Endodermal cell (in vitro differentiated cells): Measurements from ENCODE around the gene CPD. TPM values are rescaled to one million over a fixed set of nuclear protein-coding genes. Genes with fewer than 3 reads are reported as not detected.

ENCODE experiments used
- DNase-seq: peaks from one replicate; pipeline ENCODE4 v3.0.0-alpha.2; 2017
- H3K27ac ChIP-seq: 2 replicates; pipeline ENCODE4 v1.5.1; 2013; ENCODE audit warnings: mild to moderate bottlenecking, low read depth, low read length, moderate library complexity
- H3K27me3 ChIP-seq: 2 replicates; pipeline ENCODE4 v1.6.1; 2013; ENCODE audit warnings: mild to moderate bottlenecking, low read length, moderate library complexity; ENCODE audit not compliant: insufficient read depth, control insufficient read depth, poor library complexity, severe bottlenecking
- H3K36me3 ChIP-seq: 2 replicates; pipeline ENCODE4 v1.7.0; 2013; ENCODE audit warnings: mild to moderate bottlenecking, low read length, moderate library complexity; ENCODE audit not compliant: control insufficient read depth, insufficient read depth
- H3K4me1 ChIP-seq: one replicate; pipeline ENCODE4 v1.7.0; 2013; ENCODE audit warnings: low read length; ENCODE audit not compliant: control insufficient read depth, insufficient read depth
- H3K4me3 ChIP-seq: 2 replicates; pipeline ENCODE4 v1.5.1; 2013; ENCODE audit warnings: mild to moderate bottlenecking, low read length, moderate library complexity
- H3K9ac ChIP-seq: 2 replicates; pipeline ENCODE4 v1.6.1; 2013; ENCODE audit warnings: mild to moderate bottlenecking, low read length, moderate library complexity; ENCODE audit not compliant: poor library complexity, severe bottlenecking; ENCODE audit errors: extremely low read depth
- H3K9me3 ChIP-seq: 2 replicates; pipeline ENCODE4 v1.6.1; 2013; ENCODE audit warnings: mild to moderate bottlenecking, low read length, moderate library complexity; ENCODE audit not compliant: control insufficient read depth
- H3K27ac Mint-ChIP-seq: 2 replicates; pipeline ENCODE4 v1.8.0; 2020; ENCODE audit warnings: mixed read lengths
- H3K27me3 Mint-ChIP-seq: 2 replicates; pipeline ENCODE4 v1.8.0; 2021; ENCODE audit warnings: mild to moderate bottlenecking, mixed read lengths; ENCODE audit not compliant: insufficient read depth
- H3K36me3 Mint-ChIP-seq: 2 replicates; pipeline ENCODE4 v1.8.0; 2020; ENCODE audit warnings: low read depth, mixed read lengths
- H3K4me1 Mint-ChIP-seq: 2 replicates; pipeline ENCODE4 v1.8.0; 2020; ENCODE audit warnings: mixed read lengths
- H3K4me3 Mint-ChIP-seq: 2 replicates; pipeline ENCODE4 v1.8.0; 2020; ENCODE audit warnings: mild to moderate bottlenecking, moderate library complexity, mixed read lengths
- H3K9me3 Mint-ChIP-seq: 2 replicates; pipeline ENCODE4 v1.8.0; 2020; ENCODE audit warnings: mild to moderate bottlenecking, mixed read lengths
- WGBS, 2 experiments: methylation state at CpG; one replicate each; pipeline versions ENCODE4 v1.1.5 to v1.1.7; 2013; ENCODE audit warnings: missing lambda C conversion rate in 2 of 2, mixed read lengths in 1 of 2; ENCODE audit not compliant: insufficient coverage in 1 of 2, insufficient read length in 1 of 2; 5-methylcytosine and 5-hydroxymethylcytosine counted together
- total RNA-seq, 2 donors: library from RNA; stranded (reverse); fragmentation: NEBNext Ultra II Directional in 1 of 2; extraction: Animal tissue kit (Norgen Biotek cat#: 25700) in 1 of 2; gene quantifications; 2 replicates in 1 of 2; 3 replicates in 1 of 2; pipeline ENCODE4 v1.2.1, GENCODE V29; 2021
- TF ChIP-seq, protein P1 (sequence below): fragments of 200-600 bp; sonication (generic); conservative IDR thresholded peaks from 2 replicates; pipeline ENCODE4 v1.5.0; 2021; ENCODE audit warnings: antibody characterized with exemption, mild to moderate bottlenecking

Gene CPD
- total RNA-seq, 2 donors from 2014 or later, result 81.7 to 82.1 TPM

DNA sequence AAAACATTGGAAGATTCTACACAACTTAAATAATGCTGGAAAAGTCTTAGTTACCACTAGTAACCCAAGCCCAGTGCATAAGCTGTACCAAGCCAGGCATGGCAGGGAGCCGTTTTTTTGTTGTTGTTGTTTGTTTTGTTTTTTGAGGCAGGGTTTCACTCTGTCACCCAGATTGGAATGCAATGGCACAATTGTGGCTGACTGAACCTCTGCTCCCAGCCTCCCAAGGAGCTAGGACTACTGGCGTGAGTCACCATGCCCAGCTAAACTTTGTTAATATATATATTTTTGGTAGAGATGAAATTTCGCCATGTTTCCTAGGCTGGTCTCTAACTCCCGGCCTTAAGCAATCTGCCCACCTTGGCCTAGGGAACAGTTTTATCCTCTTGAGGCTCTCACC lies 44.3 kb upstream of the CPD start:
- no peak overlapping the region for H3K27ac Mint-ChIP-seq

DNA sequence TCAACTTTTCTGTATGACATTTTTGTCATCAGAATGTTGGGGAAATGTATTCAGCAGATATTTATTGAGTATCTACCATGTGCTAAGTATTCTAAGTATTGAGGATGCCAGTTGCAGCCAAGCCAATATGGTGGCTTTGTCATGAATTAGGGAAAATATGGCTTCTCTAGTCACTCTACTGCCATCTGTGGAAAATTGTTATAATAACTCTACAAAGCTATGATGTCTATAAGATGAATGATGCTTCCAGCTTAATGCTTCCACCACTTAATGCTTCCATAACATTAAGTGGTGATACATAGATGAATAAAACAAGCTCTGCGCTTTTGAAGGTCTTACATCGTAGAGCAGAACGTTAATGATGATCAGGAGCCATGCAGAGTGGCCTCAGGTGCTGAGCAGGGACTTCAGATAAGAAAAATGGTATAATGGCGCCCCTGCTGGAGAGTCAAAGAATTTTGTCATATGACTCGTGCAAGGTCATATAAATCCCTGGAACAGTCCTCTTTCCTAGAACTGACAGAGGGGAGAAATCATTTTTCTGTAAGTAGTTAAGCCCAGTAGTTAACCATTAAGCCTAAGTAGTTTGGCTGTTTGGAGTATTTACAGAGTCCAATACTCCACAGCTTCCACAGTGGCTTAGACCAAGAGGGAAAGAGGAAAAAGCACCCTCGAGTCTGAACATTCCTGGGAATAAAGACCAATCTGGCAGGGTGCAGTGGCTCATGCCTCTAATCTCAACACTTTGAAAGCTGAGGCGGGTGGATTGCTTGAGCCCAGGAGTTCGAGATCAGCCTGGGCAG lies 42.2 kb upstream of the CPD start:
- H3K27me3 ChIP-seq, result no peaks in the 10 kb centered on the region
- no peaks in the 10 kb centered on the region for H3K9me3 ChIP-seq
- no peak overlapping the region for H3K27ac ChIP-seq
- peaks cover 6% of the 10 kb centered on the region for H3K4me1 ChIP-seq
- TF ChIP-seq, protein P1, sequence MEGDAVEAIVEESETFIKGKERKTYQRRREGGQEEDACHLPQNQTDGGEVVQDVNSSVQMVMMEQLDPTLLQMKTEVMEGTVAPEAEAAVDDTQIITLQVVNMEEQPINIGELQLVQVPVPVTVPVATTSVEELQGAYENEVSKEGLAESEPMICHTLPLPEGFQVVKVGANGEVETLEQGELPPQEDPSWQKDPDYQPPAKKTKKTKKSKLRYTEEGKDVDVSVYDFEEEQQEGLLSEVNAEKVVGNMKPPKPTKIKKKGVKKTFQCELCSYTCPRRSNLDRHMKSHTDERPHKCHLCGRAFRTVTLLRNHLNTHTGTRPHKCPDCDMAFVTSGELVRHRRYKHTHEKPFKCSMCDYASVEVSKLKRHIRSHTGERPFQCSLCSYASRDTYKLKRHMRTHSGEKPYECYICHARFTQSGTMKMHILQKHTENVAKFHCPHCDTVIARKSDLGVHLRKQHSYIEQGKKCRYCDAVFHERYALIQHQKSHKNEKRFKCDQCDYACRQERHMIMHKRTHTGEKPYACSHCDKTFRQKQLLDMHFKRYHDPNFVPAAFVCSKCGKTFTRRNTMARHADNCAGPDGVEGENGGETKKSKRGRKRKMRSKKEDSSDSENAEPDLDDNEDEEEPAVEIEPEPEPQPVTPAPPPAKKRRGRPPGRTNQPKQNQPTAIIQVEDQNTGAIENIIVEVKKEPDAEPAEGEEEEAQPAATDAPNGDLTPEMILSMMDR, result peak; percentile 88
- no peak overlapping the region for H3K9ac ChIP-seq
- H3K4me1 Mint-ChIP-seq, result peaks cover 13% of the 10 kb centered on the region
- no peak overlapping the region for H3K27ac Mint-ChIP-seq
- H3K36me3 Mint-ChIP-seq, result no peaks in the 10 kb centered on the region
- H3K4me3 ChIP-seq, result no peak overlapping the region
- H3K36me3 ChIP-seq, result no peaks in the 10 kb centered on the region
- no peak overlapping the region for H3K4me3 Mint-ChIP-seq
- peak; percentile 89 for DNase-seq
- 44 to 59% methylated on average over 5 to 8 of the region's 8 CpGs for WGBS, 2 experiments
- no peaks in the 10 kb centered on the region for H3K9me3 Mint-ChIP-seq
- H3K27me3 Mint-ChIP-seq, result no peaks in the 10 kb centered on the region

More for the DNA sequence above, 44.3 kb upstream of the CPD start:
- no peaks in the 10 kb centered on the region for H3K27me3 ChIP-seq
- Mint-ChIP-seq H3K4me3 (no peak overlapping the region), H3K27me3 (no peaks in the 10 kb centered on the region), H3K4me1 (no peaks in the 10 kb centered on the region), H3K36me3 (no peaks in the 10 kb centered on the region), H3K9me3 (no peaks in the 10 kb centered on the region)
- TF ChIP-seq, protein P1, result no peak
- H3K27ac ChIP-seq, result no peak overlapping the region
- 95% methylated on average over 4 of the region's 4 CpGs; no CpG with 5 or more reads in 1 of the 2 experiments for WGBS, 2 experiments
- DNase-seq, result no peak
- no peak overlapping the region for H3K4me3 ChIP-seq
- no peaks in the 10 kb centered on the region for H3K36me3 ChIP-seq
- no peaks in the 10 kb centered on the region for H3K4me1 ChIP-seq
- no peak overlapping the region for H3K9ac ChIP-seq
- H3K9me3 ChIP-seq, result no peaks in the 10 kb centered on the region

DNA sequence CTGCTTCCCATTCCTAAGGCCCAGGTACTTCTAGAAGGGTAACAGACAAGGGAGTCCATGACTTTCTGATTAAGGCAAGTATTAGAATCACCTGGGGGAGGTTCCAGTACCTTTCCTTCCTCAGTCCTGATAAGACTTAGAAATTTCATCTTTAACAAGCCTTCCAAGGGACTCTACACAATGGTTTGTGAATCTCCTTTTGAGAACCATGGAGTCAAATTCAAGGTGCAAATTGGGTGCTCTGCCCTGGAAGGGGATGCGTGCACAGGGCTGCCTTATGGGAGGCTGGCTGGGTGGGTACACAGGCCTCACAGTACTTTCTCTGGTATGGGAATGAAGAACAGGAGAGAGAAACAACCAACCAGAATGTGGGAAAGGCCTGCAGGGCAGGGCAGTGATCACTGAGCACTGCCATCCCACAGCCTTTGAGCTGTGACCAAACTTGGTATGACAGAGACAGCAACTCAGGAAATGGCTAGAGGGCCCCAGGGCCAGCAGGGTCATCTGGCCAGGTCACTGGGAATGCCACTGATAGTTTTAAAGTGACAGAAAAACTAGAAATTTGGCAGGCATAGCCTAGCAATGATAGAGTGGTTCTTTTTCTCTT lies 41.2 kb upstream of the CPD start:
- Mint-ChIP-seq H3K36me3 (no peaks in the 10 kb centered on the region), H3K9me3 (no peaks in the 10 kb centered on the region), H3K27ac (no peak overlapping the region), H3K4me3 (no peak overlapping the region), H3K27me3 (no peaks in the 10 kb centered on the region), H3K4me1 (peaks cover 13% of the 10 kb centered on the region)
- no peak overlapping the region for H3K9ac ChIP-seq
- 100% methylated on average over 1 of the region's 1 CpG for WGBS, 2 experiments
- no peaks in the 10 kb centered on the region for H3K9me3 ChIP-seq
- H3K4me1 ChIP-seq, result peaks cover 6% of the 10 kb centered on the region
- no peak for DNase-seq
- H3K36me3 ChIP-seq, result no peaks in the 10 kb centered on the region
- TF ChIP-seq, protein P1, result no peak
- no peak overlapping the region for H3K27ac ChIP-seq
- H3K27me3 ChIP-seq, result no peaks in the 10 kb centered on the region
- H3K4me3 ChIP-seq, result no peak overlapping the region
